Neural progenitor cell (in vitro differentiated cells): Measurements from ENCODE around the gene NR2C2.

ENCODE experiments used
- EZH2phosphoT487 ChIP-seq: fragments of 200-600 bp; sonication (generic); IDR thresholded peaks from 2 replicates; pipeline ENCODE4 v1.6.1; 2017; ENCODE audit warnings: antibody characterized with exemption
- TF ChIP-seq, protein P1 (sequence below): fragments of 200-600 bp; sonication (generic); IDR thresholded peaks from 2 replicates; pipeline ENCODE4 v1.5.1; 2017; ENCODE audit warnings: antibody characterized with exemption, mild to moderate bottlenecking

GRCh38 chr3:14990780-14991148 is 43.4 kb downstream of the NR2C2 start:
- TF ChIP-seq, protein P1, sequence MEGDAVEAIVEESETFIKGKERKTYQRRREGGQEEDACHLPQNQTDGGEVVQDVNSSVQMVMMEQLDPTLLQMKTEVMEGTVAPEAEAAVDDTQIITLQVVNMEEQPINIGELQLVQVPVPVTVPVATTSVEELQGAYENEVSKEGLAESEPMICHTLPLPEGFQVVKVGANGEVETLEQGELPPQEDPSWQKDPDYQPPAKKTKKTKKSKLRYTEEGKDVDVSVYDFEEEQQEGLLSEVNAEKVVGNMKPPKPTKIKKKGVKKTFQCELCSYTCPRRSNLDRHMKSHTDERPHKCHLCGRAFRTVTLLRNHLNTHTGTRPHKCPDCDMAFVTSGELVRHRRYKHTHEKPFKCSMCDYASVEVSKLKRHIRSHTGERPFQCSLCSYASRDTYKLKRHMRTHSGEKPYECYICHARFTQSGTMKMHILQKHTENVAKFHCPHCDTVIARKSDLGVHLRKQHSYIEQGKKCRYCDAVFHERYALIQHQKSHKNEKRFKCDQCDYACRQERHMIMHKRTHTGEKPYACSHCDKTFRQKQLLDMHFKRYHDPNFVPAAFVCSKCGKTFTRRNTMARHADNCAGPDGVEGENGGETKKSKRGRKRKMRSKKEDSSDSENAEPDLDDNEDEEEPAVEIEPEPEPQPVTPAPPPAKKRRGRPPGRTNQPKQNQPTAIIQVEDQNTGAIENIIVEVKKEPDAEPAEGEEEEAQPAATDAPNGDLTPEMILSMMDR = no peak
- TF ChIP-seq EZH2phosphoT487 = no peak
